ENCODE data around the gene C16orf89. TPM values are rescaled to one million over a fixed set of nuclear protein-coding genes. Genes with fewer than 3 reads are reported as not detected.
"Not testable (repeated sequence)": the region's sequence is repeated elsewhere in the genome, so short reads cannot be mapped to it uniquely, and the experiment has no call there.

The C16orf89 gene
- total and polyA plus RNA-seq, 10 of the 15 experiments (the other 5 are each of a cell fraction or from before 2014, with no cell fraction given), result not detected

DNA sequence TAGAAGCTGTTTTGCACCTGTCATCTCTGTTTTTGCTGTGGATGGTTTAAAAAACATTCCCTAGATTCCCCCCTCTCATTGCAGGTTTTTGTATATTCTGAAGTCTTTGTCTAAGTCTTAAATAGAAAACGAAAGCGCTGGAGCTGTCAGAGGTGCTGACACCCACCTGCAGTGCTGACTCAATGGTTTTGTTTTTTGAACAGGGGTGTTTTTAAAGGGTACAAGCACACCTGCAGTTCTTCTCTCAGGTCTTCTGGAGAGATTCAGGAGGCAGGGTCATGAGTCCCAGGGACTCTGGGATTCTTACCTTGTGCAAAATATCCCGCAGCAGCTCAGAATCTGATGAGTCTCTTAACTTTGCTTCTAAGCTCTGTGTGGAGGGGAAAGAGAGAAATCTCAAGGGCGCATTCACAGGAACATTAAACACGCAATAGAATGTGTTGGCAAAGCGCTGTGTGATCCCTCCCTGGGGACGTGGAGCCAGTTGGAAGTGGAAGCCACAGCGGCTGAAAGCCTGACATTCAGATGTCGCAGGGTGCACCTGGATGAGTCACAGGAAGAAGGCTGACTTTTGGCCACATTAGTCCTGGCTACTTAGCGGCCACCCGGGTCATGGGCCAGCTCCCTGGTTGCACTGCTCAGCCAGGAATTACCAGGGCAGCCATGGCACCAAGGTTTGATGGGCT is 29.5 kb upstream of the C16orf89 start:
- intact Hi-C loops (cut with micrococcal nuclease; ENCODE audit: unreplicated experiment), result loop anchor here (10.0 kb wide), 3 partner anchors 60 to 250 kb away; partner anchors contain the start of genes GLYR1 and UBN1
- FAIRE-seq; H3K9ac ChIP-seq (ENCODE audit: control insufficient read depth, insufficient read depth, low read length); ATAC-seq; H2AFZ ChIP-seq (ENCODE audit: control insufficient read depth, low read depth, low read length); DNase-seq (ENCODE audit: low read depth, low spot score); H3K27ac ChIP-seq (ENCODE audit: control insufficient read depth, insufficient read depth); H3K27me3 ChIP-seq (replicated peaks in 1 of 2; ENCODE audit: control insufficient read depth in 2 of 2, insufficient read depth in 2 of 2, low read length in 1 of 2); H3K4me1 ChIP-seq (ENCODE audit: control insufficient read depth, insufficient read depth, low read length); CTCF ChIA-PET; H4K20me1 ChIP-seq (ENCODE audit: control insufficient read depth, insufficient read depth); H3K4me2 ChIP-seq (ENCODE audit: control insufficient read depth, insufficient read depth); BruUV-seq (replicated peaks); H3K4me3 ChIP-seq; H3K79me2 ChIP-seq (ENCODE audit: control insufficient read depth, insufficient read depth, low read length); H3K36me3 ChIP-seq (ENCODE audit: control insufficient read depth in 2 of 2, insufficient read depth in 2 of 2, low read length in 1 of 2); in situ Hi-C loops (cut with MboI); SMC1A ChIA-PET (ENCODE audit: uncharacterized antibody, unreplicated experiment); POLR2A ChIA-PET; H3K9me3 ChIP-seq (replicated peaks; ENCODE audit: control insufficient read depth, insufficient read depth, low read length); RAD21 ChIA-PET (ENCODE audit: unreplicated experiment): not testable (repeated sequence)
- WGBS (ENCODE audit: insufficient coverage, insufficient replicate concordance, low lambda C conversion rate, missing lambda C conversion rate), result 87% methylated on average over 11 of the region's 11 CpGs
- TF ChIP-seq, protein P1, sequence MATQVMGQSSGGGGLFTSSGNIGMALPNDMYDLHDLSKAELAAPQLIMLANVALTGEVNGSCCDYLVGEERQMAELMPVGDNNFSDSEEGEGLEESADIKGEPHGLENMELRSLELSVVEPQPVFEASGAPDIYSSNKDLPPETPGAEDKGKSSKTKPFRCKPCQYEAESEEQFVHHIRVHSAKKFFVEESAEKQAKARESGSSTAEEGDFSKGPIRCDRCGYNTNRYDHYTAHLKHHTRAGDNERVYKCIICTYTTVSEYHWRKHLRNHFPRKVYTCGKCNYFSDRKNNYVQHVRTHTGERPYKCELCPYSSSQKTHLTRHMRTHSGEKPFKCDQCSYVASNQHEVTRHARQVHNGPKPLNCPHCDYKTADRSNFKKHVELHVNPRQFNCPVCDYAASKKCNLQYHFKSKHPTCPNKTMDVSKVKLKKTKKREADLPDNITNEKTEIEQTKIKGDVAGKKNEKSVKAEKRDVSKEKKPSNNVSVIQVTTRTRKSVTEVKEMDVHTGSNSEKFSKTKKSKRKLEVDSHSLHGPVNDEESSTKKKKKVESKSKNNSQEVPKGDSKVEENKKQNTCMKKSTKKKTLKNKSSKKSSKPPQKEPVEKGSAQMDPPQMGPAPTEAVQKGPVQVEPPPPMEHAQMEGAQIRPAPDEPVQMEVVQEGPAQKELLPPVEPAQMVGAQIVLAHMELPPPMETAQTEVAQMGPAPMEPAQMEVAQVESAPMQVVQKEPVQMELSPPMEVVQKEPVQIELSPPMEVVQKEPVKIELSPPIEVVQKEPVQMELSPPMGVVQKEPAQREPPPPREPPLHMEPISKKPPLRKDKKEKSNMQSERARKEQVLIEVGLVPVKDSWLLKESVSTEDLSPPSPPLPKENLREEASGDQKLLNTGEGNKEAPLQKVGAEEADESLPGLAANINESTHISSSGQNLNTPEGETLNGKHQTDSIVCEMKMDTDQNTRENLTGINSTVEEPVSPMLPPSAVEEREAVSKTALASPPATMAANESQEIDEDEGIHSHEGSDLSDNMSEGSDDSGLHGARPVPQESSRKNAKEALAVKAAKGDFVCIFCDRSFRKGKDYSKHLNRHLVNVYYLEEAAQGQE (IDR thresholded peaks at IDR 0.05; ENCODE audit: low read depth, low read length), result peak; percentile 72

DNA sequence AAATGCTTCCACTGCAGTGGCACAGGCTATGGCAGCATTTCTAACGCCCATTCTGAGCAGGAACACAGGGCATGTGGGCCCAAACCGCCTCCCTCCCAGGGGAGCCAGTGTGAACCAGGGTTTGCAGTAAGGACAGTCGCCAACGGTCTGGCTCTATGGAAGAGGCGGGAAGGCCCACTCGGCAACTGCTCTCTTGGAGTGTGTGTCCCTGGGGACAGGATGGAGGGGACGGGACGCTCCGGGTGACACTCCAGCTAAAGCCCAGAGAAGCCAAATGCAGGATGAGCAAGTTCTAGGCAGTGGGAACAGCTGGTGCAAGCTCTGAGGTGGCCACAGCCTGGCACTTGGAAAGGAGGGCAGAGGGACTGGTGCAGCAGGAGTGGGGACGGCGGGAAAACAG is 28.0 kb upstream of the C16orf89 start:
- BruUV-seq (replicated peaks); H4K20me1 ChIP-seq (ENCODE audit: control insufficient read depth, insufficient read depth); RAD21 ChIA-PET (ENCODE audit: unreplicated experiment); DNase-seq (ENCODE audit: low read depth, low spot score); H3K9ac ChIP-seq (ENCODE audit: control insufficient read depth, insufficient read depth, low read length); H3K79me2 ChIP-seq (ENCODE audit: control insufficient read depth, insufficient read depth, low read length); H3K36me3 ChIP-seq (ENCODE audit: control insufficient read depth in 2 of 2, insufficient read depth in 2 of 2, low read length in 1 of 2); in situ Hi-C loops (cut with MboI); SMC1A ChIA-PET (ENCODE audit: uncharacterized antibody, unreplicated experiment); POLR2A ChIA-PET; H3K27ac ChIP-seq (ENCODE audit: control insufficient read depth, insufficient read depth); H3K27me3 ChIP-seq (replicated peaks in 1 of 2; ENCODE audit: control insufficient read depth in 2 of 2, insufficient read depth in 2 of 2, low read length in 1 of 2); ATAC-seq; H3K9me3 ChIP-seq (replicated peaks; ENCODE audit: control insufficient read depth, insufficient read depth, low read length); H3K4me3 ChIP-seq; H3K4me2 ChIP-seq (ENCODE audit: control insufficient read depth, insufficient read depth); FAIRE-seq; H2AFZ ChIP-seq (ENCODE audit: control insufficient read depth, low read depth, low read length); H3K4me1 ChIP-seq (ENCODE audit: control insufficient read depth, insufficient read depth, low read length): not testable (repeated sequence)
- 91% methylated on average over 11 of the region's 11 CpGs for WGBS (ENCODE audit: insufficient coverage, insufficient replicate concordance, low lambda C conversion rate, missing lambda C conversion rate)
- intact Hi-C loops (cut with micrococcal nuclease; ENCODE audit: unreplicated experiment), result loop anchor here (2.0 to 10.0 kb wide), 5 partner anchors 31 to 249 kb away; partner anchors contain the start of genes GLYR1, SEC14L5 and UBN1
- CTCF ChIA-PET, result interaction anchor here (0.7 kb wide), 1 partner anchor 73 kb away, joined by 3 read pairs; no protein-coding TSS in a partner anchor

DNA sequence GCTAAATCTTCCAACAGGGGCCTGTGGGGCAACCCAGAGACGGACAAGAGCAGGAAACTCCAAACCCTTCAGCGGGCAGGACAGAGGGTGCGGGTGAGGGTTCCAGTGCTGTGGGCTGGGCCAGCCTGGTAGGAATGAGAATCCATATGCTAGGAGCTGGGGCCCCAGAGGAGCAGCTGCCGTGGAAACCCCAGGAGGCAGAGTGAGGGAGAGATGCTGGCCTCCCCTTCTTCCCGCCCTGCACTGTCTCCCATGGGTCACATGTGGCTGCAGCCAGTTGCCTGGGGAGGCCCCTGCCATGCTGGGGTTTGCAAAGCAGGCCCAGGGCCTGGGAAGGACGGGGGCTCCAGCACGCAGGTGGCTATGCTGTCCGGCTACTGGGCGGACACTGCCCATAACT is 27.3 kb upstream of the C16orf89 start:
- intact Hi-C loops (cut with micrococcal nuclease; ENCODE audit: unreplicated experiment), result loop anchor here (2.0 to 10.0 kb wide), 5 partner anchors 30 to 248 kb away; partner anchors contain the start of genes GLYR1, SEC14L5 and UBN1
- in situ Hi-C loops (cut with MboI); H3K9ac ChIP-seq (ENCODE audit: control insufficient read depth, insufficient read depth, low read length); BruUV-seq (replicated peaks); DNase-seq (ENCODE audit: low read depth, low spot score); H3K4me2 ChIP-seq (ENCODE audit: control insufficient read depth, insufficient read depth); H3K27me3 ChIP-seq (replicated peaks in 1 of 2; ENCODE audit: control insufficient read depth in 2 of 2, insufficient read depth in 2 of 2, low read length in 1 of 2); ATAC-seq; H3K4me1 ChIP-seq (ENCODE audit: control insufficient read depth, insufficient read depth, low read length); H2AFZ ChIP-seq (ENCODE audit: control insufficient read depth, low read depth, low read length); FAIRE-seq; H3K79me2 ChIP-seq (ENCODE audit: control insufficient read depth, insufficient read depth, low read length); H3K4me3 ChIP-seq; H3K36me3 ChIP-seq (ENCODE audit: control insufficient read depth in 2 of 2, insufficient read depth in 2 of 2, low read length in 1 of 2); POLR2A ChIA-PET; H3K27ac ChIP-seq (ENCODE audit: control insufficient read depth, insufficient read depth); H4K20me1 ChIP-seq (ENCODE audit: control insufficient read depth, insufficient read depth); H3K9me3 ChIP-seq (replicated peaks; ENCODE audit: control insufficient read depth, insufficient read depth, low read length): not testable (repeated sequence)
- CTCF ChIA-PET, result interaction anchor here (0.6 to 2.9 kb wide), 5 partner anchors 21 to 472 kb away, joined by 3 to 13 read pairs (median 3); partner anchors contain the start of gene ALG1
- 85% methylated on average over 9 of the region's 9 CpGs for WGBS (ENCODE audit: insufficient coverage, insufficient replicate concordance, low lambda C conversion rate, missing lambda C conversion rate)
- RAD21 ChIA-PET (ENCODE audit: unreplicated experiment), result interaction anchor here (1.0 kb wide), 1 partner anchor 37 kb away, joined by 4 read pairs; no protein-coding TSS in a partner anchor
- SMC1A ChIA-PET (ENCODE audit: uncharacterized antibody, unreplicated experiment), result interaction anchor here (0.7 kb wide), 1 partner anchor 80 kb away, joined by 3 read pairs; no protein-coding TSS in a partner anchor

All from GM12878 (cell line).